Stimulated activated CD8-positive, alpha-beta memory T cell treated with anti-CD3 and anti-CD28 coated beads, Interleukin-2, amount 100 ng/mL, for 48 hours (primary cell): ENCODE measurements around the gene ASIC1.
A peak's percentile ranks its signal among the peaks of the same experiment; 100 is the strongest.
"Not testable (repeated sequence)": the region's sequence is repeated elsewhere in the genome, so short reads cannot be mapped to it uniquely, and the experiment has no call there.

Experiments used
- DNase-seq, 2 donors: peaks; one replicate each; pipeline ENCODE4 v3.0.0-alpha.2; 2020; ENCODE audit warnings: low read depth in 2 of 2

The ASIC1 gene

GRCh38 chr12:50057000-50057841 is at the start of gene ASIC1:
Gene ASIC1, plus strand, starts transcription at chr12:50057596. Its CDS starts 1,171 bp downstream, at chr12:50058767.
- peak; percentile 46 to 51 for DNase-seq

GRCh38 chr12:50013361-50014147 is 43.8 kb upstream of the ASIC1 start:
- DNase-seq, result no peak

GRCh38 chr12:50014342-50014741 is 43.1 kb upstream of the ASIC1 start:
- no peak for DNase-seq

GRCh38 chr12:50016501-50017475 is 40.6 kb upstream of the ASIC1 start:
- DNase-seq, result no peak

GRCh38 chr12:50017641-50018040 is 39.8 kb upstream of the ASIC1 start:
- DNase-seq, result no peak

- no peak for DNase-seq
These were observed 39.2 kb upstream of the ASIC1 start for GRCh38 chr12:50018154-50018553.

GRCh38 chr12:50018968-50019367 is 38.4 kb upstream of the ASIC1 start:
- DNase-seq, result no peak

GRCh38 chr12:50019524-50019923 is 37.9 kb upstream of the ASIC1 start:
- DNase-seq, result no peak

- DNase-seq, result no peak
These were observed 36.4 kb upstream of the ASIC1 start for GRCh38 chr12:50021031-50021430.

- no peak for DNase-seq
These were observed 34.5 kb upstream of the ASIC1 start for GRCh38 chr12:50022903-50023302.

- no peak for DNase-seq
These were observed 33.2 kb upstream of the ASIC1 start for GRCh38 chr12:50024227-50024626.

GRCh38 chr12:50024805-50025186 is 32.6 kb upstream of the ASIC1 start:
- no peak for DNase-seq

- peak; percentile 83 to 91 for DNase-seq
These were observed 32.0 kb upstream of the ASIC1 start, which contains the start of gene RACGAP1 for GRCh38 chr12:50025187-50026059. Gene RACGAP1, minus strand, starts transcription at chr12:50025494. Its CDS starts 8,779 bp downstream, at chr12:50016715.

- no peak for DNase-seq
These were observed 30.7 kb upstream of the ASIC1 start for GRCh38 chr12:50026691-50027090.

- not testable (repeated sequence) for DNase-seq
These were observed 26.9 kb upstream of the ASIC1 start for GRCh38 chr12:50030449-50030848.

- DNase-seq, result no peak
These were observed 24.9 kb upstream of the ASIC1 start for GRCh38 chr12:50032515-50032853.

GRCh38 chr12:50032854-50033581 is 24.4 kb upstream of the ASIC1 start:
- no peak for DNase-seq

- no peak for DNase-seq
These were observed 19.1 kb upstream of the ASIC1 start for GRCh38 chr12:50038336-50038735.

GRCh38 chr12:50039151-50039835 is 18.1 kb upstream of the ASIC1 start:
- DNase-seq, result peak; percentile 87 to 89
